IMR-90 (cell line): ENCODE results near the gene RASSF8. TPM values are rescaled to one million over a fixed set of nuclear protein-coding genes. Genes with fewer than 3 reads are reported as not detected.

Source experiments
- ATAC-seq: fragments of 200-7000 bp; cut with Tn5 transposase; 2 replicates; pipeline ENCODE4 v1.9.1; 2020; ENCODE audit warnings: low read depth, mild to moderate bottlenecking, moderate library complexity
- BruUV-seq: library from RNA; stranded (reverse); fragments of 400-500 nt; replicated peaks from 2 replicates; lab custom pipeline; 2021; lab: Mats Ljungman, UMichigan
- CTCF ChIA-PET: fragments of 300-600 bp; formaldehyde crosslinking; extraction: SDS; loops from one replicate; lab custom pipeline; 2021; ENCODE audit warnings: antibody characterized with exemption; lab: Yijun Ruan, JAX
- POLR2A ChIA-PET: fragments of 300-600 bp; sonication (Branson Sonifier 250); formaldehyde crosslinking; loops from one replicate; lab custom pipeline; 2022; ENCODE audit warnings: antibody characterized with exemption; ENCODE audit not compliant: unreplicated experiment; lab: Charles Lee
- DNase-seq: peaks from one replicate; pipeline ENCODE4 v3.0.0; 2013
- H2AFZ ChIP-seq: replicated peaks from 2 replicates; pipeline ENCODE3; 2013; ENCODE audit warnings: low read length, mild to moderate bottlenecking; ENCODE audit not compliant: poor library complexity
- H2AK5ac ChIP-seq: 2 replicates; pipeline ENCODE4 v1.6.1; 2013; ENCODE audit warnings: low read depth, low read length, inconsistent platforms
- H2AK9ac ChIP-seq: replicated peaks from 2 replicates; pipeline ENCODE3; 2013; ENCODE audit warnings: mild to moderate bottlenecking, low read depth, low read length, moderate library complexity; ENCODE audit not compliant: poor library complexity
- H2BK120ac ChIP-seq: 2 replicates; pipeline ENCODE4 v1.6.1; 2013; ENCODE audit warnings: low read depth, low read length, inconsistent platforms
- H2BK15ac ChIP-seq: 3 replicates; pipeline ENCODE4 v1.6.1; 2013; ENCODE audit warnings: low read depth, low read length, inconsistent platforms
- H2BK20ac ChIP-seq: 2 replicates; pipeline ENCODE4 v1.6.1; 2013; ENCODE audit warnings: low read depth, mild to moderate bottlenecking, inconsistent platforms, low read length, moderate library complexity
- H2BK5ac ChIP-seq: 2 replicates; pipeline ENCODE4 v1.6.1; 2013; ENCODE audit warnings: mild to moderate bottlenecking, low read depth, low read length, inconsistent platforms; ENCODE audit not compliant: poor library complexity, severe bottlenecking
- H3K14ac ChIP-seq: replicated peaks from 2 replicates; pipeline ENCODE4 v1.6.1; 2013; ENCODE audit warnings: low read depth, low read length, inconsistent platforms
- H3K18ac ChIP-seq: 2 replicates; pipeline ENCODE4 v1.6.1; 2013; ENCODE audit warnings: low read depth, low read length, control low read depth
- H3K23ac ChIP-seq: 2 replicates; pipeline ENCODE4 v1.6.1; 2013; ENCODE audit warnings: low read depth, low read length, inconsistent platforms
- H3K27ac ChIP-seq: 2 replicates; pipeline ENCODE4 v1.5.1; 2013; ENCODE audit warnings: mild to moderate bottlenecking, control low read depth, low read length; ENCODE audit not compliant: insufficient read depth
- H3K27me3 ChIP-seq: 2 replicates; pipeline ENCODE4 v1.6.1; 2013; ENCODE audit warnings: low read length; ENCODE audit not compliant: control insufficient read depth, insufficient read depth
- H3K36me3 ChIP-seq: 2 replicates; pipeline ENCODE4 v1.6.1; 2013; ENCODE audit warnings: low read length, mixed read lengths; ENCODE audit not compliant: control insufficient read depth, insufficient read depth
- H3K4ac ChIP-seq: 2 replicates; pipeline ENCODE4 v1.6.1; 2013; ENCODE audit warnings: low read depth, low read length, inconsistent platforms
- H3K4me1 ChIP-seq: 2 replicates; pipeline ENCODE4 v1.6.1; 2013; ENCODE audit warnings: low read length, mixed read lengths; ENCODE audit not compliant: control insufficient read depth, insufficient read depth
- H3K4me2 ChIP-seq: 2 replicates; pipeline ENCODE4 v1.6.1; 2013; ENCODE audit warnings: low read depth, mild to moderate bottlenecking, control low read depth, low read length, moderate library complexity
- H3K4me3 ChIP-seq: 2 replicates; pipeline ENCODE4 v1.5.1; 2013; ENCODE audit warnings: low read depth, mild to moderate bottlenecking, control low read depth, low read length, moderate library complexity; ENCODE audit not compliant: insufficient read depth
- H3K56ac ChIP-seq: 2 replicates; pipeline ENCODE4 v1.6.1; 2013; ENCODE audit warnings: low read length, inconsistent platforms; ENCODE audit not compliant: insufficient read depth; ENCODE audit errors: extremely low read depth
- H3K79me1 ChIP-seq, 2 experiments: 2 replicates each; pipeline ENCODE4 v1.6.1; 2013; ENCODE audit warnings: low read length in 2 of 2, inconsistent platforms in 1 of 2, low read depth in 1 of 2
- H3K9ac ChIP-seq: 2 replicates; pipeline ENCODE4 v1.6.1; 2013; ENCODE audit warnings: low read depth, low read length, control low read depth
- H3K9me1 ChIP-seq: 2 replicates; pipeline ENCODE4 v1.6.1; 2013; ENCODE audit warnings: low read length, inconsistent platforms; ENCODE audit not compliant: insufficient read depth
- H3K9me3 ChIP-seq: 2 replicates; pipeline ENCODE4 v1.6.1; 2013; ENCODE audit warnings: low read length; ENCODE audit not compliant: control insufficient read depth, insufficient read depth
- H4K20me1 ChIP-seq: 2 replicates; pipeline ENCODE4 v1.6.1; 2013; ENCODE audit warnings: low read length, inconsistent platforms; ENCODE audit not compliant: insufficient read depth
- H4K5ac ChIP-seq: 2 replicates; pipeline ENCODE4 v1.6.1; 2013; ENCODE audit warnings: mild to moderate bottlenecking, low read depth, low read length, control low read depth
- H4K8ac ChIP-seq, 2 experiments: 2 replicates each; pipeline ENCODE4 v1.6.1; 2013; ENCODE audit warnings: low read depth in 2 of 2, low read length in 2 of 2, control low read depth in 1 of 2, inconsistent platforms in 1 of 2
- H4K91ac ChIP-seq: 2 replicates; pipeline ENCODE4 v1.6.1; 2013; ENCODE audit warnings: low read depth, low read length, inconsistent platforms; ENCODE audit not compliant: insufficient read depth
- BHLHE40 ChIP-seq: fragments of 150-350 bp; IDR thresholded peaks from 2 replicates; pipeline ENCODE4 v1.6.1; 2016; ENCODE audit warnings: mild to moderate bottlenecking, low read depth, low read length
- CEBPB ChIP-seq: IDR thresholded peaks from 2 replicates; pipeline ENCODE4 v1.6.1; 2012; ENCODE audit warnings: low read depth, low read length, improper control_type of control experiment
- ELK1 ChIP-seq: fragments of 150-350 bp; IDR thresholded peaks from 2 replicates; pipeline ENCODE4 v1.6.1; 2016; ENCODE audit warnings: low read depth, mild to moderate bottlenecking, low read length, moderate library complexity, borderline replicate concordance
- FOS ChIP-seq: fragments of 150-350 bp; IDR thresholded peaks from 2 replicates; pipeline ENCODE4 v1.6.1; 2016; ENCODE audit warnings: low read depth, low read length
- POLR2A ChIP-seq: IDR thresholded peaks from 2 replicates; pipeline ENCODE4 v1.6.1; 2012; ENCODE audit warnings: mild to moderate bottlenecking, low read depth, low read length
- RAD21 ChIP-seq: IDR thresholded peaks from 2 replicates; pipeline ENCODE4 v1.6.1; 2012; ENCODE audit warnings: low read length, improper control_type of control experiment
- SMC3 ChIP-seq: fragments of 150-350 bp; IDR thresholded peaks from 2 replicates; pipeline ENCODE4 v1.6.1; 2016; ENCODE audit warnings: low read depth, mild to moderate bottlenecking, antibody characterized with exemption, low read length, moderate library complexity
- WGBS, 2 experiments: methylation state at CpG; one replicate each; pipeline versions ENCODE4 v1.1.5 to v1.1.7; 2013; ENCODE audit warnings: missing lambda C conversion rate in 2 of 2; ENCODE audit not compliant: insufficient read length in 1 of 2; ENCODE audit errors: extremely low coverage in 2 of 2; 5-methylcytosine and 5-hydroxymethylcytosine counted together
- dilution Hi-C: fragments of 300-500 bp; cut with HindIII; formaldehyde crosslinking; loops from one replicate; pipeline ENCODE4 v1.14.3; 2018; ENCODE audit warnings: low sequenced_read_pairs; ENCODE audit not compliant: unreplicated experiment
- in situ Hi-C: fragments of 300-500 bp; cut with MboI; formaldehyde crosslinking; loops from 3 replicates; pipeline ENCODE4 v1.14.3; 2019; ENCODE audit warnings: low sequenced_read_pairs, inconsistent platforms, mixed read lengths
- intact Hi-C: fragments of 100-400 bp; cut with micrococcal nuclease; formaldehyde crosslinking; loops from 2 replicates; pipeline ENCODE4 v1.10.0; 2022
- polyA plus RNA-seq, 3 experiments: library from polyadenylated mRNA; depleted of rRNA; stranded (reverse); fragments of >200 nt; gene quantifications; 2 replicates each; pipeline ENCODE4 v1.2.3, GENCODE V29; 2012; ENCODE audit warnings: low replicate concordance in 1 of 3
- total RNA-seq: library from RNA; depleted of rRNA; stranded (reverse); fragments of >200 nt; gene quantifications from 2 replicates; pipeline ENCODE4 v1.2.3, GENCODE V29; 2012

RASSF8 gene
- total and polyA plus RNA-seq, 2 of the 4 experiments (the other 2 are of a cell fraction), result 10.8 to 50.5 TPM

GRCh38 chr12:26068503-26068902, 110.0 kb downstream of the RASSF8 start:
- no TSS peak for BruUV-seq
- Histone ChIP-seq H3K4me2 (no peak overlapping the region), H3K27ac (no peak overlapping the region), H3K18ac (no peak overlapping the region), H3K27me3 (no peaks in the 10 kb centered on the region), H3K79me1 (peaks cover 17 to 39% of the 10 kb centered on the region in 2 experiments), H3K4me3 (no peak overlapping the region), H4K91ac (no peak overlapping the region), H2BK120ac (no peak overlapping the region), H3K4me1 (no peaks in the 10 kb centered on the region), H3K4ac (no peak overlapping the region), H3K23ac (no peak overlapping the region), H2AK9ac (no peak overlapping the region), H2BK15ac (no peak overlapping the region), H4K8ac (no peak overlapping the region), H3K36me3 (peaks cover 19% of the 10 kb centered on the region), H3K9me3 (no peaks in the 10 kb centered on the region), H3K14ac (no peak overlapping the region), H3K9ac (no peak overlapping the region), H4K5ac (no peak overlapping the region), H4K20me1 (no peaks in the 10 kb centered on the region; the same call in 1 of the 2 replicates), H3K56ac (no peak overlapping the region), H2AK5ac (no peak overlapping the region), H2BK20ac (no peak overlapping the region), H2AFZ (no peak overlapping the region), H2BK5ac (no peak overlapping the region), H3K9me1 (no peaks in the 10 kb centered on the region; the same call in 1 of the 2 replicates)
- in situ Hi-C loops, result no loop called here
- CTCF ChIA-PET, result no interaction called here
- dilution Hi-C loops, result no loop called here
- no peak for ATAC-seq
- POLR2A ChIA-PET, result no interaction called here
- no CpG with 5 or more reads among the region's 4 CpGs for WGBS, 2 experiments
- DNase-seq, result no peak
- intact Hi-C loops, result no loop called here
- TF ChIP-seq FOS (no peak), RAD21 (no peak), ELK1 (no peak), CEBPB (no peak), POLR2A (no peak), SMC3 (no peak), BHLHE40 (no peak)
